Mucosa of rectum (tissue), 2 donors: Measurements from ENCODE around the gene SBF2.
"Not testable (repeated sequence)": the region's sequence is repeated elsewhere in the genome, so short reads cannot be mapped to it uniquely, and the experiment has no call there.

Experiments
- H3K27ac ChIP-seq, 2 donors: one replicate each; pipeline ENCODE4 v1.7.0; 2013; ENCODE audit warnings: inconsistent platforms in 2 of 2, low read depth in 2 of 2, low read length in 2 of 2
- H3K27me3 ChIP-seq, 2 donors: one replicate each; pipeline ENCODE4 v1.7.0; 2013; ENCODE audit warnings: low read length in 2 of 2; ENCODE audit not compliant: control insufficient read depth in 2 of 2, insufficient read depth in 2 of 2
- H3K36me3 ChIP-seq, 2 donors: one replicate each; pipeline ENCODE4 v1.7.0; 2013; ENCODE audit warnings: low read length in 2 of 2; ENCODE audit not compliant: control insufficient read depth in 2 of 2, insufficient read depth in 2 of 2
- H3K4me1 ChIP-seq, 2 donors: one replicate each; pipeline ENCODE4 v1.7.0; 2013; ENCODE audit warnings: low read length in 2 of 2, mild to moderate bottlenecking in 1 of 2; ENCODE audit not compliant: control insufficient read depth in 2 of 2, insufficient read depth in 2 of 2
- H3K4me3 ChIP-seq, 2 donors: one replicate each; pipeline ENCODE4 v1.7.0; 2013; ENCODE audit warnings: low read length in 2 of 2
- H3K9ac ChIP-seq, 2 donors: one replicate each; pipeline ENCODE4 v1.7.0; 2013; ENCODE audit warnings: low read length in 2 of 2, low read depth in 1 of 2, mild to moderate bottlenecking in 1 of 2
- H3K9me3 ChIP-seq, 2 donors: one replicate each; pipeline ENCODE4 v1.7.0; 2013; ENCODE audit warnings: low read length in 2 of 2; ENCODE audit not compliant: control insufficient read depth in 2 of 2
- donor health status: healthy.
- donor health status: Normal muscosa, but diverticular disease.

SBF2 gene

GRCh38 chr11:10264716-10265115 is 29.3 kb downstream of the SBF2 start:
- H3K4me1 ChIP-seq = not testable (repeated sequence)

GRCh38 chr11:10263929-10264328 is 30.1 kb downstream of the SBF2 start:
- no peak overlapping the region for H3K27ac ChIP-seq
- H3K4me1 ChIP-seq = no peaks in the 10 kb centered on the region
- no peaks in the 10 kb centered on the region for H3K9me3 ChIP-seq
- H3K36me3 ChIP-seq = no peaks in the 10 kb centered on the region
- H3K9ac ChIP-seq = no peak overlapping the region
- H3K4me3 ChIP-seq = no peak overlapping the region
- no peaks in the 10 kb centered on the region for H3K27me3 ChIP-seq

More at GRCh38 chr11:10264716-10265115, 29.3 kb downstream of the SBF2 start:
- H3K9ac ChIP-seq, H3K27ac ChIP-seq, H3K9me3 ChIP-seq, H3K36me3 ChIP-seq, H3K27me3 ChIP-seq, H3K4me3 ChIP-seq: not testable (repeated sequence)

- no peaks in the 10 kb centered on the region for H3K36me3 ChIP-seq
- no peaks in the 10 kb centered on the region for H3K9me3 ChIP-seq
- no peaks in the 10 kb centered on the region for H3K4me1 ChIP-seq
- no peak overlapping the region for H3K9ac ChIP-seq
- no peaks in the 10 kb centered on the region for H3K27me3 ChIP-seq
- H3K27ac ChIP-seq = no peak overlapping the region
- no peak overlapping the region for H3K4me3 ChIP-seq
Measured at GRCh38 chr11:10261821-10262220, 32.2 kb downstream of the SBF2 start.

- Histone ChIP-seq H3K27me3 (no peaks in the 10 kb centered on the region), H3K4me3 (no peak overlapping the region), H3K27ac (no peak overlapping the region), H3K9ac (no peak overlapping the region), H3K9me3 (no peaks in the 10 kb centered on the region), H3K36me3 (no peaks in the 10 kb centered on the region), H3K4me1 (no peaks in the 10 kb centered on the region)
Measured at GRCh38 chr11:10257478-10257877, 36.5 kb downstream of the SBF2 start.

- Histone ChIP-seq H3K9me3 (no peaks in the 10 kb centered on the region), H3K27ac (no peak overlapping the region), H3K4me1 (no peaks in the 10 kb centered on the region), H3K27me3 (no peaks in the 10 kb centered on the region), H3K9ac (no peak overlapping the region), H3K4me3 (no peak overlapping the region), H3K36me3 (no peaks in the 10 kb centered on the region)
Measured at GRCh38 chr11:10255388-10256125, 38.5 kb downstream of the SBF2 start.

GRCh38 chr11:10249448-10250131 is 44.4 kb downstream of the SBF2 start:
- H3K4me1 ChIP-seq, H3K9ac ChIP-seq, H3K36me3 ChIP-seq, H3K4me3 ChIP-seq, H3K9me3 ChIP-seq, H3K27me3 ChIP-seq, H3K27ac ChIP-seq: not testable (repeated sequence)

DNA sequence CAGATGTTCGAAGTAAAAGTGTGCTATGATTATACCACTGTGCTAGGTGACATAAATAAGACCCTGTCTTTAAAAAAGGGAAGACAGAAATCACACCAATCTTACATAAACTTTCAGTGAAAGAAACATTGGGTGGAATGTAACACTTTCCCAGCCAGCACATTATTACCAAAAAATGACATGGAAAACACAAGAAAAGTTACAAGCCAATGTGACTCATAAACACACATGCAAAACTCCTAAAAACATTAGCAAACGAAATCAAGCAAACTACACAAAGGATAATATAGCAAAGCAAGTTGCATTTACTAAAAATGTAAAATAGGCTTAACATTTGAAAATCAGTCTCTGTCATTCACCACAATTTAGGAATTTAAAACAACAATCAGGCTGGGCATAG is 47.0 kb downstream of the SBF2 start:
- no peak overlapping the region for H3K9ac ChIP-seq
- no peak overlapping the region for H3K27ac ChIP-seq
- H3K4me3 ChIP-seq = no peak overlapping the region
- no peaks in the 10 kb centered on the region for H3K4me1 ChIP-seq
- no peaks in the 10 kb centered on the region for H3K36me3 ChIP-seq
- no peaks in the 10 kb centered on the region for H3K27me3 ChIP-seq
- H3K9me3 ChIP-seq = no peaks in the 10 kb centered on the region

DNA sequence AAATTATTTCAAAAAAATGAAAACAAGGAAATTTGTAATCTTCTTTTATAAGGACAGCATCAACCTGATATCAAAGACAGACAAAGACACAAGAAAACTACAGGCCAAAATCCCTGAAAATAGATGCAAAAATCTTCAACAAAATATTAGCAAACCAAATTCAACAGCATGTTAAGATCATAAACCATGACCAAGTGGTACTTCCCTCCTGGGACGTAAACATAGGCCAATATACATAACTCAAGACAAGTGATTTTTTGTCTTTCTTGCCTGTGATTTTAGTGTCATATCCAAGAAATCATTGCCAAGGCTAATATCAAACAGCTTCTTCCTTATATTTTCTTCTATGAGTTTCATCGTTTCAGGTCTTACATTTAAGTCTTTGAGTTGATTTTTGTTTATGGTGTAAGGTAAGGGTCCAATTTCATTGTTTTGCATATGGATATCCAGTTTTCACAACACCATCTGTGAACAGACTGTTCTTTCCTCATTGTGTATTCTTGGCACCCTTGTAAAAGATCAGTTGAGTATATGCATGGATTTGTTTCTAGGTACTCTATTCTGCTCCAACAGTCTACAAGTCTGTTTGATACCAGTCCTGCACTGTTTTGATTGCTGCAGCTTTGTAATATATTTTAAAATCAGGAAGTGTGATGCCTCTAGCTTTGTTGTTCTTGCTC is 50.0 kb downstream of the SBF2 start:
- Histone ChIP-seq H3K9ac (no peak overlapping the region), H3K4me1 (no peaks in the 10 kb centered on the region), H3K4me3 (no peak overlapping the region), H3K36me3 (no peaks in the 10 kb centered on the region), H3K27me3 (no peaks in the 10 kb centered on the region), H3K27ac (no peak overlapping the region), H3K9me3 (no peaks in the 10 kb centered on the region)

- Histone ChIP-seq H3K4me1 (no peaks in the 10 kb centered on the region), H3K27me3 (no peaks in the 10 kb centered on the region), H3K9me3 (no peaks in the 10 kb centered on the region), H3K4me3 (no peak overlapping the region), H3K27ac (no peak overlapping the region), H3K36me3 (no peaks in the 10 kb centered on the region), H3K9ac (no peak overlapping the region)
Measured at GRCh38 chr11:10236840-10237239, 57.2 kb downstream of the SBF2 start.

GRCh38 chr11:10233581-10233980 is 60.4 kb downstream of the SBF2 start:
- no peak overlapping the region for H3K9ac ChIP-seq
- H3K4me3 ChIP-seq = no peak overlapping the region
- no peaks in the 10 kb centered on the region for H3K4me1 ChIP-seq
- H3K9me3 ChIP-seq = no peaks in the 10 kb centered on the region
- no peaks in the 10 kb centered on the region for H3K36me3 ChIP-seq
- no peak overlapping the region for H3K27ac ChIP-seq
- no peaks in the 10 kb centered on the region for H3K27me3 ChIP-seq
